HG02870 (cell line): ENCODE measurements around the gene SPG21.
A peak's percentile ranks its signal among the peaks of the same experiment; 100 is the strongest.

Experiments used
- ATAC-seq: cut with Tn5 transposase; IDR thresholded peaks from one replicate; pipeline ENCODE4 v1.9.1; 2021; ENCODE audit warnings: mild to moderate bottlenecking, moderate library complexity; ENCODE audit not compliant: unreplicated experiment

Gene SPG21

GRCh38 chr15:64943512-64944225, 46.0 kb downstream of the SPG21 start:
- no peak for ATAC-seq

- ATAC-seq = no peak
These were observed 47.4 kb downstream of the SPG21 start for GRCh38 chr15:64942356-64942755.

DNA sequence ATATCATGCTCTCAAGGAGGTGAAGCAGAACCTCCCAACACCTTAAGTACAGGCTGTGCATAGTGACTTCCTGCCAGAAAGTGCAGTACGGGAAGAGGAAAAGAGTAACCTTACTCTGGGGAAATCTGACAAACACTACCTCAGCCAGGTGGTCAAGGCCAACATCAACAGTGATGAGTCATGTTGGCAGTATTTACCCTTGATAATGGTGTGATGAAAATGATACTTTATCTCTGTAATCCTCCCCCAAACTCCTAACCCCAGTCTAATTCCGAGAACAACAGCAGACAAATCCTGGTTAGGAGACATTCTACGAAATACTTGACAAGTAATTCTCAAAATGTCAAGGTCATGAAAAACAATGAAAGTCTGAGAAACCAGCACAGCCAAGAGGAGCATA, 51.5 kb downstream of the SPG21 start:
- ATAC-seq = no peak

- ATAC-seq = no peak
These were observed 55.7 kb downstream of the SPG21 start for GRCh38 chr15:64934023-64934422.

DNA sequence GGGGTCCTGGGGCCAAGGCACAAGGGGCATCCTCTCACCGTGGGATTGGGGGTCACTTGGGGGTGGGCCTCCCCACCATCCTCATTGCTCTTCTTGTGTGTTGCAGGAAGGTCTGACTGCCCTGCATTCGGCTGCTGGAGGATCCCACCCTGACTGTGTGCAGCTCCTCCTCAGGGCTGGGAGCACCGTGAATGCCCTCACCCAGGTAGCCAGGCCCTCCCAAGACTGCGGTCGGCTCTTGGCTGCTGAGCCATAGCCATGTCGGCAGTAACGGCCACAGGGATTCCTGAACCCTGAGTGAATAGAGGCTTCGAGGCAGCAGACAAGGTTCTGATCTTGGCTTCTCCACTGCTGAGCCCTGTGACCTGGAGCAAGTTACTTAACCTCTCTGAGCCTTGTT, 58.3 kb downstream of the SPG21 start:
- no peak for ATAC-seq

DNA sequence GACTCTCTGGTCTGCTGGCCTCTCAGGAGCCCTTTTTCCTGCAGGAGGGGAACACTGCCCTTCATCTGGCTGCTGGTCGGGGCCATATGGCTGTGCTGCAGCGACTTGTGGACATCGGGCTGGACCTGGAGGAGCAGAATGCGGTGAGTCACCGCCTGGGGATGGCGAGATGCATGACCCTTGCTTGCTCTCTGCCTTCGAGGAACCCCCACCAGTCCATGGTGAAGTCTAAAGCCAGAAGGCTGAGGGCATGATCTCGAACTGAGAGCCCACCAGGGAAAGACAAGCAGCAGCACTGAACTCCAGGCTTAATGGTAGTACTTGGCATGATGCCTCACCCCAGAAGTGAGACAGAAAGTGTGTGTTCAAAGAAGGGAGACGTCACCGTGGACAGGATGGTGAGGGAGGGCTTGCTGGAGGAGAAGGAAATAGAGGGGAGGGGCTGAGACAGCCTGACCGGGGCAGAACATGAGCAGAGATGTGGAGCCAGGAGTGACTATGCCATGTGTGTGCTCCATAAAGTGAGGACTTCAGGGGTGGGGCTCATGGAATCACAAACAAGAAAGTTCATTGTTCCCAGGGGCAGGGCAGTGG, 58.8 kb downstream of the SPG21 start:
- ATAC-seq = no peak

DNA sequence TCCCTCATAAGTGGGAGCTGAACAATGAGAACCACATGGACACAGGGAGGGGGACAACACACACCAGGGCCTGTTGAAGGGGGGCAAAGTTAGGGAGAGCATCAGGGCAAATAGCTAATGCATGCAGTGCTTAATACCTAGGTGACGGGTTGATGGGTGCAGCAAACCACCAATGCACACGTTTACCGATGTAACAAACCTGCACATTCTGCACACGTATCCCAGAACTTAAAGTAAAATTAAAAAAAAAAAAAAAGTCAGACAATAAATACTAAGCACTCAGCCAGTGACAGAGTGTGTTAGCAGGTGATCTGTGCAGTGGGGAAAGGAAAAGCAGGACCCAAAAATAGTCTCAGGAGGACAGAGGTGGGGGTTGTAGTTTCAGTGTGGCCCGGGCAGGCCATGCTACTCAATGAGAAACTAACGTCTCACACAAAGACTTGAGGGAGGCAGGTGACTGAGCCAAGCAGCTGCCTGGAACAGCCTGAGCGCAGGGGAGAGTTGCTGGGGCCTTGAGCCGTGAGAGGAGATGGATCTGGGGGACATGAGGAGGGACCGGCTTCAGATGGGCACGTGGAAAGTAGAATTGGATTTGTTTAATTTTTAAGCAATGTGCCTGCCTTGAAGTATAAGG, 59.6 kb downstream of the SPG21 start:
- peak; percentile 63 for ATAC-seq

GRCh38 chr15:64928626-64929220, 61.0 kb downstream of the SPG21 start:
- ATAC-seq = no peak

DNA sequence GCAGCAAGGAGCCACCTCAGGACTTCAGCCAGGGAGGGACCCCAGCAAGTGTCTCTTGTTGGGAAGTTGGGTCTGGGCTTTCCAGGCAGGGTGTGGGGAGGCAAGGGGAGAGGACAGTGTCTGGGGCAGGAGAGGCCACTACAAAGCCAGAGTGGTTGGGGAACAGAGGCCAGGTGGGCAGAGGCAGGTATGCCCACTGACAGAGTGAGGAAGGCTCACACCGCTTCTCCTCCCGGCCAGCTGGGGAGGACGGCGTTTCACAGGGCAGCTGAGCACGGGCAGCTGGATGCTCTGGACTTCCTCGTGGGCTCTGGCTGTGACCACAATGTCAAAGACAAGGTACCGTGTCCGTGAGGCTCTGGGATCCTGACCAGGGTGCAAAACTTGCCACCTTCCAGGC, 63.1 kb downstream of the SPG21 start:
- ATAC-seq = no peak

- ATAC-seq = no peak
These were observed 64.1 kb downstream of the SPG21 start for GRCh38 chr15:64925335-64926330.

GRCh38 chr15:64923546-64923945, 66.2 kb downstream of the SPG21 start:
- no peak for ATAC-seq

DNA sequence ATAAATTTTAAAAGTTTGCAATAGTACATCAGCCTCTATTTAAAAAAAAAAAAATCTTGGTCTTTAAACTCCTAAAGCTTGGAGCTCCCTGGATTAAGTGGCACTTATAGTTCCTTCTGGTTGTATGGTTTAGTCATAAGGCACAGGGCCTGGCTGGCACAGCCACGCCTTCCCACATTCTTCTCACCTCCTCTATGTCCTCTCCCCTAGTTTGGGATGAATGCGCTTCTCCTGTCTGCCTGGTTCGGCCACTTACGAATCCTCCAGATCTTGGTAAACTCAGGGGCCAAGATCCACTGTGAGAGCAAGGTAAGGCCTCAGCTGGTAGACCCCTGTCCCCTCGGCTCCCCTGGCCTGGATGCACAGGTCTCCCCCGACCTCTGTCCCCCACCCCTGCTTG, 68.0 kb downstream of the SPG21 start:
- ATAC-seq = no peak

GRCh38 chr15:64919721-64920120, 70.0 kb downstream of the SPG21 start:
- no peak for ATAC-seq

DNA sequence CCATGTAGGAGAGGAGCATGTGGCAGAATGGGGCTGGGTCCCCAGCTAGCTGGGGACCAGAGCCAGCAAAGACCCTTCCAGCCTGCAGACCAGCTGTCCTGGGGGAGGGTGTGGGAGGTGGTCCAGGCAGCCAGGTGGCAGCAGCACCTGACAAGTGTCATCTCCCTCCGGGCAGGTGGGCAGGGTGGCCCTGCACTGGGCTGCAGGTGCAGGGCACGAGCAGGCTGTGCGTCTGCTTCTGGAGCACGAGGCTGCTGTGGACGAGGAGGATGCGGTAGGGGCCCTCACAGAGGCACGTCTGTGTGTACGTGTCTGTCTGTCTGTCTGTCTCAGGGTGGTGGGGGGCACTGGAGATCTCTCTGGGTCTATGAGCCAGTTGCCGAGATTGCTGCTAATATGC, 72.5 kb downstream of the SPG21 start:
- ATAC-seq = no peak

- no peak for ATAC-seq
These were observed 73.3 kb downstream of the SPG21 start for GRCh38 chr15:64916365-64916764.

GRCh38 chr15:64915518-64916227, 74.0 kb downstream of the SPG21 start:
- ATAC-seq = no peak
